Activated naive CD8-positive, alpha-beta T cell treated with anti-CD3 and anti-CD28 coated beads for 36 hours (primary cell): Measurements from ENCODE around the gene RNF212. TPM values are rescaled to one million over a fixed set of nuclear protein-coding genes. Genes with fewer than 3 reads are reported as not detected.
A peak's percentile ranks its signal among the peaks of the same experiment; 100 is the strongest.

ENCODE experiments used
- DNase-seq: peaks from one replicate; pipeline ENCODE4 v3.0.0; 2021
- H3K27ac Mint-ChIP-seq: one replicate; pipeline ENCODE4 v1.8.0; 2022; ENCODE audit warnings: mild to moderate bottlenecking, moderate library complexity, mixed read lengths
- H3K27me3 Mint-ChIP-seq: one replicate; pipeline ENCODE4 v1.8.0; 2022; ENCODE audit warnings: mild to moderate bottlenecking, mixed read lengths
- H3K36me3 Mint-ChIP-seq: one replicate; pipeline ENCODE4 v1.8.0; 2021; ENCODE audit warnings: mild to moderate bottlenecking, mixed read lengths
- H3K4me1 Mint-ChIP-seq: one replicate; pipeline ENCODE4 v1.8.0; 2021; ENCODE audit warnings: mixed read lengths
- H3K4me3 Mint-ChIP-seq: one replicate; pipeline ENCODE4 v1.8.0; 2022; ENCODE audit warnings: mild to moderate bottlenecking, moderate library complexity, mixed read lengths
- H3K9me3 Mint-ChIP-seq: one replicate; pipeline ENCODE4 v1.8.0; 2022; ENCODE audit warnings: mixed read lengths
- total RNA-seq, 2 experiments: library from RNA; stranded (reverse); gene quantifications; one replicate each; pipeline ENCODE4 v1.2.3, GENCODE V29; 2021

RNF212 gene
- total RNA-seq, 2 experiments from 2014 or later, result 3.3 to 3.8 TPM

GRCh38 chr4:1099684-1100335 lies 13.6 kb downstream of the RNF212 start:
- no peak for DNase-seq
- Mint-ChIP-seq H3K36me3 (no peaks in the 10 kb centered on the region), H3K4me3 (no peak overlapping the region), H3K27ac (no peak overlapping the region), H3K4me1 (no peaks in the 10 kb centered on the region), H3K9me3 (no peaks in the 10 kb centered on the region), H3K27me3 (no peaks in the 10 kb centered on the region)

DNA sequence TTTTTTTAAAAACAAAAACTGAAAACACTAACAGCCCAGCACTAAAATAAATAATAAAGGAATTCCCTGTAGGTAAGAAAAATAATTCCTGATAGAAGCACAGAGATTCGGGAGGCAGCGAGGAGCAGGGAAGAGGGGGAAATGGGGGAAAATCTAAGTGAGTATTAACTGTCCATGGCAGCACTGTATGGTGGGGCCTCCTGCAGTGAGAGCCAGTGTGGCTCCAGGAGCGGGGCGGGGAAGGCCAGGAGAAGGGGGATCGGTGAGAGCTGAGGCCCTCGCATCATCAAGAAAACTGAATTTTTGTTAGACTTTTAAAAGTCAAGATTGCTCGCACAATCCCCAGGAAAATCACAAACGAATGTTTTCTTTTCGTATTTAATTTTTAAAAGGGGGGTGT lies 14.1 kb downstream of the RNF212 start:
- no peaks in the 10 kb centered on the region for H3K9me3 Mint-ChIP-seq
- H3K27me3 Mint-ChIP-seq, result no peaks in the 10 kb centered on the region
- H3K4me3 Mint-ChIP-seq, result no peak overlapping the region
- DNase-seq, result no peak
- H3K36me3 Mint-ChIP-seq, result no peaks in the 10 kb centered on the region
- H3K4me1 Mint-ChIP-seq, result no peaks in the 10 kb centered on the region
- no peak overlapping the region for H3K27ac Mint-ChIP-seq

GRCh38 chr4:1098311-1098925 lies 14.9 kb downstream of the RNF212 start:
- H3K27me3 Mint-ChIP-seq, result no peaks in the 10 kb centered on the region
- H3K27ac Mint-ChIP-seq, result no peak overlapping the region
- H3K9me3 Mint-ChIP-seq, result no peaks in the 10 kb centered on the region
- no peak for DNase-seq
- no peaks in the 10 kb centered on the region for H3K4me1 Mint-ChIP-seq
- no peaks in the 10 kb centered on the region for H3K36me3 Mint-ChIP-seq
- H3K4me3 Mint-ChIP-seq, result no peak overlapping the region

- Mint-ChIP-seq H3K27me3 (no peaks in the 10 kb centered on the region), H3K4me1 (no peaks in the 10 kb centered on the region), H3K27ac (no peak overlapping the region), H3K4me3 (no peak overlapping the region), H3K9me3 (no peaks in the 10 kb centered on the region), H3K36me3 (no peaks in the 10 kb centered on the region)
- DNase-seq, result no peak
These were observed 15.8 kb downstream of the RNF212 start for GRCh38 chr4:1097553-1097952.

DNA sequence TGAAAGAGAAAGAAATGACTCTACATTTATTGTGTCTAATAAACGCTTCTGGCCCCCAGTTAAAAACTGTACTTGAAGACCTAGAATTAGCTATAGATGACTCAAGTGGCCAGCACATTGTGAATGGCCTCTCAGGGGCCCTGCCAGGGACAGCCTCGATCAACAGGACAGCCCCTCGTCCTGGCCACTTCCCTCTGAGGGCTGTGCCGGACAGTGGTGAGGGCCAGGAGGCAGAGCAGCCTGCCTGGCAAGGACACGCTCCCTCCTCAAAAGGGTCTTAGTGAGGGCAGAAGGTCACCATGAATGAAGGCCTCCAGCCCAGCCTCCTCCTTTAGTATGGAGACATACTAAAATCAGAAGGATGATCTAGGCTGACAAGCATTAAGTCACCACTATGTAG lies 16.5 kb downstream of the RNF212 start:
- H3K4me3 Mint-ChIP-seq, result no peak overlapping the region
- no peak overlapping the region for H3K27ac Mint-ChIP-seq
- H3K9me3 Mint-ChIP-seq, result no peaks in the 10 kb centered on the region
- no peak for DNase-seq
- no peaks in the 10 kb centered on the region for H3K27me3 Mint-ChIP-seq
- H3K4me1 Mint-ChIP-seq, result no peaks in the 10 kb centered on the region
- no peaks in the 10 kb centered on the region for H3K36me3 Mint-ChIP-seq

GRCh38 chr4:1094336-1094690 lies 19.1 kb downstream of the RNF212 start:
- no peak overlapping the region for H3K27ac Mint-ChIP-seq

GRCh38 chr4:1093391-1094335 lies 19.7 kb downstream of the RNF212 start:
- H3K4me1 Mint-ChIP-seq, result peaks cover 4% of the 10 kb centered on the region
- peaks cover 3% of the 10 kb centered on the region for H3K9me3 Mint-ChIP-seq
- H3K27ac Mint-ChIP-seq, result no peak overlapping the region
- H3K27me3 Mint-ChIP-seq, result no peaks in the 10 kb centered on the region
- no peak for DNase-seq
- no peaks in the 10 kb centered on the region for H3K36me3 Mint-ChIP-seq
- no peak overlapping the region for H3K4me3 Mint-ChIP-seq

More at GRCh38 chr4:1094336-1094690, 19.1 kb downstream of the RNF212 start:
- Mint-ChIP-seq H3K4me1 (peaks cover 4% of the 10 kb centered on the region), H3K4me3 (no peak overlapping the region), H3K27me3 (no peaks in the 10 kb centered on the region), H3K9me3 (peaks cover 2% of the 10 kb centered on the region), H3K36me3 (no peaks in the 10 kb centered on the region)
- no peak for DNase-seq

DNA sequence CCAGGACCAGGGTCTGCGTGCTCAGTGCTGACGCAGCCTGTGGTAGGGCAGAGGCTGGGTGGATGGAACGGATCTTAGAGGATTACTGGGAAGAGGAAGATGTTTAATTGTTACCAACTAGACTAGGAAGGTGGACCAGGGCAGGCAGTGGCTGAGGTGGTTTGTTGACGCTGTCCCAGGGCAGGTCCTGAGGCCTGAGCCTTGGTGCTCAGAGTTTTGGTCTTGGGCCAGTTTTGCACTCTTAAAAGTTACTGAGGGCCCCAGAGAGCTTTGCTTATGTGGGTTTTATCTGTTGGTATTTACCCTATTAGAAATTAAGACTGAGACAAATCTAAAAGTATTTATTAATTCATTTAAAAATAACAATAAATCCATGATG lies 20.4 kb downstream of the RNF212 start:
- Mint-ChIP-seq H3K27me3 (no peaks in the 10 kb centered on the region), H3K27ac (no peak overlapping the region), H3K36me3 (no peaks in the 10 kb centered on the region), H3K9me3 (peaks cover 5% of the 10 kb centered on the region), H3K4me1 (peaks cover 4% of the 10 kb centered on the region), H3K4me3 (no peak overlapping the region)
- DNase-seq, result no peak

DNA sequence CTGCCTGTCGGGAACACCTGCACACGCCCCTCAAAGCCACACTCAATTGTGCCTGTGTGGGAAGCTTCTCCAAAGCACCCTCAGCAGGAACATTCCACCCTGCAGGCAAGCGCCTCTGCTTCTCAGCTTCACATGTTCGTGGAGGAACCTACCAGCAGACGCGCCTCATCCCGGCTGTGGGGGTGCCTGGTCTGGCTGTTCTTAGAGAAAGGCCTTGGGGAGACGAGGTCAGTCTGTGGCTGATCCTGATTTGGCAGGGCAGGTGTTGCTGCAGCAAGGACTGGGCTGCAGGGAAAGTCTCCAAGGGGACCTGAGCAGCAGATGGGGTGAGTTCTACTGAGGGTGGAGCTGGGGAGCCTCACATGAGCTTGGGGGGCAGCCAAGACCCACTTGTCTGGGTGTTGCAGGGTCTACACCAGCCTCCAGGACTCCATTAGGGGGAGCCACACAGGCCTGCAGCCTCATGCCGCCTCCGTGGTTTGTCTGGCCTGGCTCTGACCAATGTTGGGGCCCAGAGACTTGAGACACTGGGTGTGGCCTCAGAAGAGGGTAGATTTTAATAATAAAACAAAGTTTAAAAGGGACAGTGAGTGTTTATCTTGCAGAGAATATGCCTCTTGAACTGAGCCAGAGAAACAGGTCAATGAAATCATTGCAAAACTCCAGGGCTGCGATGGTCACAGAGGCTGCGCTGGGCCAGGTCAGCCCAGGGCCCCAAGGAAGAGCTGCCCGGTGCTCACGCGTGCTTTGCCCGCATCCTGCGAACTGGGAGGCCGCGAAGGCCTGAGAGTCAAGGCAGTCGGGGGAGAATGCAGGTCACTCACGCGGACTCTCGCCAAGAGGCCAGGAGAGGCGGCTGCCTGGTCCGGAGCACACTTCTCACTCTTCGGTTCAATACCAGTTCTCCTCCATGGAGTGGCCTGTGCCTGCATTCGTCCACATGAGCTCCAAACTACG lies 21.1 kb downstream of the RNF212 start:
- Mint-ChIP-seq H3K4me1 (peaks cover 4% of the 10 kb centered on the region), H3K27ac (no peak overlapping the region), H3K27me3 (no peaks in the 10 kb centered on the region), H3K4me3 (no peak overlapping the region), H3K36me3 (no peaks in the 10 kb centered on the region), H3K9me3 (peaks cover 6% of the 10 kb centered on the region)
- no peak for DNase-seq

- peaks cover 4% of the 10 kb centered on the region for H3K4me1 Mint-ChIP-seq
- peaks cover 6% of the 10 kb centered on the region for H3K9me3 Mint-ChIP-seq
- H3K4me3 Mint-ChIP-seq, result no peak overlapping the region
- no peaks in the 10 kb centered on the region for H3K27me3 Mint-ChIP-seq
- no peak for DNase-seq
- H3K27ac Mint-ChIP-seq, result no peak overlapping the region
- no peaks in the 10 kb centered on the region for H3K36me3 Mint-ChIP-seq
These were observed 21.8 kb downstream of the RNF212 start for GRCh38 chr4:1091561-1091995.

GRCh38 chr4:1090465-1091440 lies 22.6 kb downstream of the RNF212 start:
- Mint-ChIP-seq H3K4me3 (no peak overlapping the region), H3K36me3 (no peaks in the 10 kb centered on the region), H3K27me3 (peaks cover under 1% of the 10 kb centered on the region), H3K9me3 (peaks cover 6% of the 10 kb centered on the region), H3K4me1 (peaks cover 4% of the 10 kb centered on the region), H3K27ac (peak overlapping the region; percentile 51)
- no peak for DNase-seq

DNA sequence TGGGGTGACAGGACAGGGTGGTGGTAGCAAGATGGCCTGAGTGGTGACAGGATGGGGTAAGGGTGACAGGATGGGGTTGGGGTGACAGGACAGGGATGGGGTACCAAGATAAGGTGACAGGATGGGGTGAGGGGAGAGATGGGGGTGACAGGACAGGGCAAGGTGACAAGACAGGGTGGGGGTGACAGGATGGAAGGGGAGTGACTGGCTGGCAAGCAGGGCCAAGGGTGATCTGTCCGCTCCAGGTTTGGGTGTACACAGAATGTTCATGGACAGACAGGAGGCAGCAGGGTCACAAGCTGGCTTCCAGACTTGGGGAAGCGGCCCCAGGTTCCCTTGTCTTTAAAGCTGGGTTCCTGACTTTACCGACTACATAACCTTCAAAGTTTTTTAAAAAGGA lies 23.3 kb downstream of the RNF212 start:
- H3K4me1 Mint-ChIP-seq, result peaks cover 4% of the 10 kb centered on the region
- DNase-seq, result no peak
- peaks cover 4% of the 10 kb centered on the region for H3K27me3 Mint-ChIP-seq
- H3K36me3 Mint-ChIP-seq, result no peaks in the 10 kb centered on the region
- H3K4me3 Mint-ChIP-seq, result no peak overlapping the region
- no peak overlapping the region for H3K27ac Mint-ChIP-seq
- peaks cover 6% of the 10 kb centered on the region for H3K9me3 Mint-ChIP-seq

DNA sequence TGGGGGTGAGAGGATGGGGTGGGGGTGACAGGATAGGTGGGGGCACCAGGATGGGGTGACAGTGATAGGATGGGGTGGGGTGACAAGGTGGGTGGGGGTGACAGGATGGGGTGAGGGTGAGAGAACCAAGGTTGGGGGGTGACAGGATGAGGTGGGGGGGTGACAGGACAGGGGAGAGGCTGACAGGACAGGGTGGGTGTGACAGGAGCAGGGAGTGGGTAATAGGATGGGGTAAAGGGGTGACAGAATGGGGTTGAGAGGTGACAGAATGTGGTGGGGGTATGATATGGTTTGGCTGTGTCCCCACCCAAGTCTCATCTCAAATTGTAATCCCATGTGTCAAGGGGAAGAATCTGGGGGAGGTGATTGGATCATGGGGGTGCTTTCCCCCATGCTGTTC lies 26.0 kb downstream of the RNF212 start:
- no peak for DNase-seq
- Mint-ChIP-seq H3K9me3 (peaks cover 6% of the 10 kb centered on the region), H3K27me3 (peaks cover 4% of the 10 kb centered on the region), H3K36me3 (no peaks in the 10 kb centered on the region), H3K4me1 (peaks cover 4% of the 10 kb centered on the region), H3K4me3 (no peak overlapping the region), H3K27ac (no peak overlapping the region)

- Mint-ChIP-seq H3K4me1 (peaks cover 4% of the 10 kb centered on the region), H3K36me3 (no peaks in the 10 kb centered on the region), H3K27ac (no peak overlapping the region), H3K9me3 (peaks cover 6% of the 10 kb centered on the region), H3K27me3 (peaks cover 4% of the 10 kb centered on the region), H3K4me3 (no peak overlapping the region)
- no peak for DNase-seq
These were observed 27.4 kb downstream of the RNF212 start for GRCh38 chr4:1086011-1086410.
